ENCODE results near the gene SLC25A51.

SLC25A51 gene

GRCh38 chr9:37926737-37927118 lies 22.8 kb upstream of the SLC25A51 start:
- Histone ChIP-seq H3K4me3 (ENCODE audit: low read depth in 1 of 5, low read length in 5 of 5) (no peak overlapping the region), H3K27me3 (ENCODE audit: control insufficient read depth in 5 of 5, insufficient read depth in 4 of 5, low read length in 5 of 5) (no peaks in the 10 kb centered on the region), H3K4me1 (ENCODE audit: control insufficient read depth in 5 of 5, insufficient read depth in 5 of 5, low read length in 5 of 5) (peaks cover 6 to 41% (median 30%) of the 10 kb centered on the region in 5 donors), H3K9ac (ENCODE audit: low read length in 5 of 5) (no peak overlapping the region), H3K9me3 (ENCODE audit: control insufficient read depth in 5 of 5, low read length in 5 of 5) (no peaks in the 10 kb centered on the region), H3K27ac (ENCODE audit: low read depth, low read length) (no peak overlapping the region), H3K36me3 (ENCODE audit: control insufficient read depth in 5 of 5, insufficient read depth in 5 of 5, low read length in 5 of 5) (peaks cover 0 to 4% (median 0%) of the 10 kb centered on the region in 5 donors)

GRCh38 chr9:37925786-37926736 lies 22.1 kb upstream of the SLC25A51 start:
- Histone ChIP-seq H3K27me3 (ENCODE audit: control insufficient read depth in 5 of 5, insufficient read depth in 4 of 5, low read length in 5 of 5) (no peaks in the 10 kb centered on the region), H3K27ac (ENCODE audit: low read depth, low read length) (no peak overlapping the region), H3K4me3 (ENCODE audit: low read depth in 1 of 5, low read length in 5 of 5) (no peak overlapping the region), H3K9ac (ENCODE audit: low read length in 5 of 5) (no peak overlapping the region), H3K9me3 (ENCODE audit: control insufficient read depth in 5 of 5, low read length in 5 of 5) (no peaks in the 10 kb centered on the region), H3K36me3 (ENCODE audit: control insufficient read depth in 5 of 5, insufficient read depth in 5 of 5, low read length in 5 of 5) (peaks cover 0 to 6% (median 0%) of the 10 kb centered on the region in 5 donors), H3K4me1 (ENCODE audit: control insufficient read depth in 5 of 5, insufficient read depth in 5 of 5, low read length in 5 of 5) (peaks cover 6 to 41% (median 31%) of the 10 kb centered on the region in 5 donors)

- peaks cover 6 to 39% (median 31%) of the 10 kb centered on the region in 5 donors for H3K4me1 ChIP-seq (ENCODE audit: control insufficient read depth in 5 of 5, insufficient read depth in 5 of 5, low read length in 5 of 5)
- H3K4me3 ChIP-seq (ENCODE audit: low read depth in 1 of 5, low read length in 5 of 5) = no peak overlapping the region
- H3K27ac ChIP-seq (ENCODE audit: low read depth, low read length) = no peak overlapping the region
- no peaks in the 10 kb centered on the region for H3K27me3 ChIP-seq (ENCODE audit: control insufficient read depth in 5 of 5, insufficient read depth in 4 of 5, low read length in 5 of 5)
- peaks cover 0 to 8% (median 0%) of the 10 kb centered on the region in 5 donors for H3K36me3 ChIP-seq (ENCODE audit: control insufficient read depth in 5 of 5, insufficient read depth in 5 of 5, low read length in 5 of 5)
- no peak overlapping the region for H3K9ac ChIP-seq (ENCODE audit: low read length in 5 of 5)
- no peaks in the 10 kb centered on the region for H3K9me3 ChIP-seq (ENCODE audit: control insufficient read depth in 5 of 5, low read length in 5 of 5)
Measured at GRCh38 chr9:37925006-37925405, 21.1 kb upstream of the SLC25A51 start.

- no peak overlapping the region for H3K27ac ChIP-seq (ENCODE audit: low read depth, low read length)
- H3K27me3 ChIP-seq (ENCODE audit: control insufficient read depth in 5 of 5, insufficient read depth in 4 of 5, low read length in 5 of 5) = no peaks in the 10 kb centered on the region
- H3K9ac ChIP-seq (ENCODE audit: low read length in 5 of 5) = no peak overlapping the region
- H3K4me1 ChIP-seq (ENCODE audit: control insufficient read depth in 5 of 5, insufficient read depth in 5 of 5, low read length in 5 of 5) = peaks cover 6 to 34% (median 28%) of the 10 kb centered on the region in 5 donors
- no peaks in the 10 kb centered on the region for H3K9me3 ChIP-seq (ENCODE audit: control insufficient read depth in 5 of 5, low read length in 5 of 5)
- peaks cover 0 to 8% (median 3%) of the 10 kb centered on the region in 5 donors for H3K36me3 ChIP-seq (ENCODE audit: control insufficient read depth in 5 of 5, insufficient read depth in 5 of 5, low read length in 5 of 5)
- no peak overlapping the region for H3K4me3 ChIP-seq (ENCODE audit: low read depth in 1 of 5, low read length in 5 of 5)
Measured at GRCh38 chr9:37924538-37924937, 20.6 kb upstream of the SLC25A51 start.

GRCh38 chr9:37923796-37924427 lies 20.0 kb upstream of the SLC25A51 start:
- peaks cover 6 to 28% (median 22%) of the 10 kb centered on the region in 5 donors for H3K4me1 ChIP-seq (ENCODE audit: control insufficient read depth in 5 of 5, insufficient read depth in 5 of 5, low read length in 5 of 5)
- no peak overlapping the region for H3K9ac ChIP-seq (ENCODE audit: low read length in 5 of 5)
- H3K27ac ChIP-seq (ENCODE audit: low read depth, low read length) = no peak overlapping the region
- H3K27me3 ChIP-seq (ENCODE audit: control insufficient read depth in 5 of 5, insufficient read depth in 4 of 5, low read length in 5 of 5) = no peaks in the 10 kb centered on the region
- H3K36me3 ChIP-seq (ENCODE audit: control insufficient read depth in 5 of 5, insufficient read depth in 5 of 5, low read length in 5 of 5) = peaks cover 0 to 8% (median 3%) of the 10 kb centered on the region in 5 donors
- no peaks in the 10 kb centered on the region for H3K9me3 ChIP-seq (ENCODE audit: control insufficient read depth in 5 of 5, low read length in 5 of 5)
- H3K4me3 ChIP-seq (ENCODE audit: low read depth in 1 of 5, low read length in 5 of 5) = no peak overlapping the region

GRCh38 chr9:37923118-37923795 lies 19.3 kb upstream of the SLC25A51 start:
- Histone ChIP-seq H3K9ac (ENCODE audit: low read length in 5 of 5) (no peak overlapping the region), H3K27me3 (ENCODE audit: control insufficient read depth in 5 of 5, insufficient read depth in 4 of 5, low read length in 5 of 5) (no peaks in the 10 kb centered on the region), H3K9me3 (ENCODE audit: control insufficient read depth in 5 of 5, low read length in 5 of 5) (no peaks in the 10 kb centered on the region), H3K4me3 (ENCODE audit: low read depth in 1 of 5, low read length in 5 of 5) (no peak overlapping the region), H3K27ac (ENCODE audit: low read depth, low read length) (no peak overlapping the region), H3K36me3 (ENCODE audit: control insufficient read depth in 5 of 5, insufficient read depth in 5 of 5, low read length in 5 of 5) (peaks cover 0 to 12% (median 3%) of the 10 kb centered on the region in 5 donors), H3K4me1 (ENCODE audit: control insufficient read depth in 5 of 5, insufficient read depth in 5 of 5, low read length in 5 of 5) (peaks cover 5 to 23% (median 15%) of the 10 kb centered on the region in 5 donors)

GRCh38 chr9:37922363-37923117 lies 18.6 kb upstream of the SLC25A51 start:
- Histone ChIP-seq H3K27me3 (ENCODE audit: control insufficient read depth in 5 of 5, insufficient read depth in 4 of 5, low read length in 5 of 5) (no peaks in the 10 kb centered on the region), H3K4me1 (ENCODE audit: control insufficient read depth in 5 of 5, insufficient read depth in 5 of 5, low read length in 5 of 5) (peaks cover 0 to 23% (median 9%) of the 10 kb centered on the region in 5 donors), H3K36me3 (ENCODE audit: control insufficient read depth in 5 of 5, insufficient read depth in 5 of 5, low read length in 5 of 5) (peaks cover 0 to 15% (median 3%) of the 10 kb centered on the region in 5 donors), H3K9me3 (ENCODE audit: control insufficient read depth in 5 of 5, low read length in 5 of 5) (no peaks in the 10 kb centered on the region), H3K4me3 (ENCODE audit: low read depth in 1 of 5, low read length in 5 of 5) (no peak overlapping the region), H3K9ac (ENCODE audit: low read length in 5 of 5) (no peak overlapping the region), H3K27ac (ENCODE audit: low read depth, low read length) (no peak overlapping the region)

GRCh38 chr9:37921546-37922300 lies 17.8 kb upstream of the SLC25A51 start:
- H3K4me1 ChIP-seq (ENCODE audit: control insufficient read depth in 5 of 5, insufficient read depth in 5 of 5, low read length in 5 of 5) = peaks cover 0 to 21% (median 8%) of the 10 kb centered on the region in 5 donors
- no peaks in the 10 kb centered on the region for H3K9me3 ChIP-seq (ENCODE audit: control insufficient read depth in 5 of 5, low read length in 5 of 5)
- no peak overlapping the region for H3K9ac ChIP-seq (ENCODE audit: low read length in 5 of 5)
- no peak overlapping the region for H3K4me3 ChIP-seq (ENCODE audit: low read depth in 1 of 5, low read length in 5 of 5)
- H3K36me3 ChIP-seq (ENCODE audit: control insufficient read depth in 5 of 5, insufficient read depth in 5 of 5, low read length in 5 of 5) = peaks cover 0 to 15% (median 3%) of the 10 kb centered on the region in 5 donors
- H3K27ac ChIP-seq (ENCODE audit: low read depth, low read length) = no peak overlapping the region
- no peaks in the 10 kb centered on the region for H3K27me3 ChIP-seq (ENCODE audit: control insufficient read depth in 5 of 5, insufficient read depth in 4 of 5, low read length in 5 of 5)

GRCh38 chr9:37921168-37921510 lies 17.2 kb upstream of the SLC25A51 start:
- Histone ChIP-seq H3K27ac (ENCODE audit: low read depth, low read length) (no peak overlapping the region), H3K27me3 (ENCODE audit: control insufficient read depth in 5 of 5, insufficient read depth in 4 of 5, low read length in 5 of 5) (no peaks in the 10 kb centered on the region), H3K4me1 (ENCODE audit: control insufficient read depth in 5 of 5, insufficient read depth in 5 of 5, low read length in 5 of 5) (peaks cover 0 to 24% (median 10%) of the 10 kb centered on the region in 5 donors), H3K9ac (ENCODE audit: low read length in 5 of 5) (no peak overlapping the region), H3K36me3 (ENCODE audit: control insufficient read depth in 5 of 5, insufficient read depth in 5 of 5, low read length in 5 of 5) (peaks cover 0 to 15% (median 3%) of the 10 kb centered on the region in 5 donors), H3K4me3 (ENCODE audit: low read depth in 1 of 5, low read length in 5 of 5) (no peak overlapping the region), H3K9me3 (ENCODE audit: control insufficient read depth in 5 of 5, low read length in 5 of 5) (no peaks in the 10 kb centered on the region)
